Thymus (tissue), 11 donors: Measurements from ENCODE around the gene PPFIA2. TPM values are rescaled to one million over a fixed set of nuclear protein-coding genes. Genes with fewer than 3 reads are reported as not detected.

Source experiments
- DNase-seq, 9 donors: peaks; one replicate each; pipeline ENCODE4 v3.0.0-alpha.2; 2013; ENCODE audit warnings: low spot score in 9 of 9, low read depth in 6 of 9, missing footprints in 1 of 9
- H3K27ac ChIP-seq, 2 donors: one replicate each; pipeline ENCODE4 v1.5.1; 2013; ENCODE audit warnings: control low read depth in 1 of 2, low read depth in 1 of 2, low read length in 1 of 2, mild to moderate bottlenecking in 1 of 2, moderate library complexity in 1 of 2
- H3K27me3 ChIP-seq, 2 donors: one replicate each; pipeline ENCODE4 v1.5.1; 2013; ENCODE audit warnings: low read length in 1 of 2; ENCODE audit not compliant: control insufficient read depth in 2 of 2, insufficient read depth in 1 of 2
- H3K36me3 ChIP-seq, 2 donors: one replicate each; pipeline ENCODE4 v1.5.1; 2013; ENCODE audit warnings: low read length in 1 of 2, mild to moderate bottlenecking in 1 of 2, moderate library complexity in 1 of 2; ENCODE audit not compliant: control insufficient read depth in 2 of 2, insufficient read depth in 2 of 2
- H3K4me1 ChIP-seq, 2 donors: one replicate each; pipeline ENCODE4 v1.5.1; 2013; ENCODE audit warnings: low read length in 2 of 2; ENCODE audit not compliant: control insufficient read depth in 2 of 2, insufficient read depth in 2 of 2
- H3K4me3 ChIP-seq, 2 donors: one replicate each; pipeline ENCODE4 v1.5.1; 2013; ENCODE audit warnings: low read length in 2 of 2, control low read depth in 1 of 2, mild to moderate bottlenecking in 1 of 2
- H3K9me3 ChIP-seq, 2 donors: one replicate each; pipeline ENCODE4 v1.5.1; 2013; ENCODE audit warnings: low read length in 1 of 2, mild to moderate bottlenecking in 1 of 2; ENCODE audit not compliant: control insufficient read depth in 2 of 2, insufficient read depth in 1 of 2
- WGBS: extraction: QIAGEN DNeasy Blood & Tissue Kit; methylation state at CpG from one replicate; pipeline ENCODE4 v1.1.7; 2013; 5-methylcytosine and 5-hydroxymethylcytosine counted together
- polyA plus RNA-seq: library from polyadenylated mRNA; stranded (reverse); fragments of 200-250 nt; gene quantifications from one replicate; pipeline ENCODE4 v1.2.3, GENCODE V29; 2013
- total RNA-seq: library from RNA; stranded (reverse); fragments of 120-200 nt; gene quantifications from one replicate; pipeline ENCODE4 v1.2.4, GENCODE V29; 2013
- donor health status: healthy.

Gene PPFIA2
- total and polyA plus RNA-seq, 2 donors: 0.23 to 0.24 TPM

- DNase-seq: no peak
- no peak overlapping the region for H3K4me3 ChIP-seq
- H3K36me3 ChIP-seq: no peaks in the 10 kb centered on the region
- no peaks in the 10 kb centered on the region for H3K4me1 ChIP-seq
- H3K27ac ChIP-seq: no peak overlapping the region
- H3K9me3 ChIP-seq: no peaks in the 10 kb centered on the region
- 95% methylated on average over 5 of the region's 5 CpGs for WGBS
- no peaks in the 10 kb centered on the region for H3K27me3 ChIP-seq
These were observed 488.8 kb downstream of the PPFIA2 start for GRCh38 chr12:81270385-81270784.

DNA sequence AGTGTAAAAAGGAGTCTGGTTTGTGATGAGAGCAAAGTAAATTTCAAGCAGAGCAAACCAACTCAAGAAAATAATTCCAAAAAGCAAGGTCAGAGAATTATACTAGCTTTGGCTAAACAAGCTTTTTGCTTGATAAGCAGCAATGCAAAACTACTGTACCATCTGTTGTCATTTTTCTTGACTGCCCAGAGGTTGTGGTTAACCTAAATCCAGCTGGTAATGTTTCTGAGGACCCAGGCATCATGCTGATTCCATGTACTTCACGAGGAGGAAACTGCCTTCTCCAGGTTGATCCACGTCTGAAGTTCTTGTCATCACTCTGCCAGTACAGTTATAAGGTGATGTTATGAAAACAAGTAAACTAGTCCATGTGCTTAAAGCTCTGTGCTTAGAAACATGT is 496.1 kb downstream of the PPFIA2 start:
- DNase-seq: no peak
- Histone ChIP-seq H3K9me3 (no peaks in the 10 kb centered on the region), H3K4me3 (no peak overlapping the region), H3K27me3 (no peaks in the 10 kb centered on the region), H3K36me3 (no peaks in the 10 kb centered on the region), H3K4me1 (no peaks in the 10 kb centered on the region), H3K27ac (no peak overlapping the region)
- 70% methylated on average over 2 of the region's 2 CpGs for WGBS

- H3K9me3 ChIP-seq: no peaks in the 10 kb centered on the region
- H3K27me3 ChIP-seq: no peaks in the 10 kb centered on the region
- H3K4me3 ChIP-seq: no peak overlapping the region
- 81% methylated on average over 4 of the region's 4 CpGs for WGBS
- DNase-seq: no peak
- H3K4me1 ChIP-seq: no peaks in the 10 kb centered on the region
- no peaks in the 10 kb centered on the region for H3K36me3 ChIP-seq
- H3K27ac ChIP-seq: no peak overlapping the region
These were observed 497.5 kb downstream of the PPFIA2 start for GRCh38 chr12:81261508-81262207.

GRCh38 chr12:81259360-81259759 is 499.8 kb downstream of the PPFIA2 start:
- WGBS: 90% methylated on average over 4 of the region's 4 CpGs
- Histone ChIP-seq H3K9me3 (no peaks in the 10 kb centered on the region), H3K4me1 (no peaks in the 10 kb centered on the region), H3K27me3 (no peaks in the 10 kb centered on the region), H3K4me3 (no peak overlapping the region), H3K27ac (no peak overlapping the region), H3K36me3 (no peaks in the 10 kb centered on the region)
- DNase-seq: no peak

- H3K9me3 ChIP-seq: no peaks in the 10 kb centered on the region
- WGBS: 63% methylated on average over 4 of the region's 4 CpGs
- no peak for DNase-seq
- H3K27me3 ChIP-seq: no peaks in the 10 kb centered on the region
- no peaks in the 10 kb centered on the region for H3K36me3 ChIP-seq
- no peaks in the 10 kb centered on the region for H3K4me1 ChIP-seq
- no peak overlapping the region for H3K27ac ChIP-seq
- H3K4me3 ChIP-seq: no peak overlapping the region
These were observed 501.1 kb downstream of the PPFIA2 start for GRCh38 chr12:81257947-81258551.

DNA sequence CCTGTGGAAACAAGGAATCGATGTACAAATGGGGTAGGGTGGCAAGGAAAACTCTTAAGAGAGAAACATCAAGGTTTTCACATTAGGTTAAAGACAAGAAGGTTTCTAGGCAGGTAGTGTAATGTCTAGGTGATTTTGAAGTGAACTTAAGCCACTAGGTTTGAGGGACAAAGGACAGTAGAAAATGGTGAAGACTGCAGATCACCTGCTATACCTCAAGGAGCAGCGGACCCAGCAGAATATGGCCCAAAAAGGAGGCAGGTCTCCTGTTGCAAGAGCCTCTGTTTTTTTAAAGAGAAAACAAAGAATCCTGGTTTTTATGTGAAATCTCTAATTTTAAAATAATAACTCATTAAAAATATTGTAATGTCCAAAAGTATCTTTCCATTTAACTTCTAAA is 503.2 kb downstream of the PPFIA2 start:
- no peaks in the 10 kb centered on the region for H3K36me3 ChIP-seq
- WGBS: 89% methylated on average over 2 of the region's 2 CpGs
- H3K4me3 ChIP-seq: no peak overlapping the region
- H3K9me3 ChIP-seq: no peaks in the 10 kb centered on the region
- H3K27me3 ChIP-seq: no peaks in the 10 kb centered on the region
- H3K4me1 ChIP-seq: no peaks in the 10 kb centered on the region
- no peak overlapping the region for H3K27ac ChIP-seq
- no peak for DNase-seq

DNA sequence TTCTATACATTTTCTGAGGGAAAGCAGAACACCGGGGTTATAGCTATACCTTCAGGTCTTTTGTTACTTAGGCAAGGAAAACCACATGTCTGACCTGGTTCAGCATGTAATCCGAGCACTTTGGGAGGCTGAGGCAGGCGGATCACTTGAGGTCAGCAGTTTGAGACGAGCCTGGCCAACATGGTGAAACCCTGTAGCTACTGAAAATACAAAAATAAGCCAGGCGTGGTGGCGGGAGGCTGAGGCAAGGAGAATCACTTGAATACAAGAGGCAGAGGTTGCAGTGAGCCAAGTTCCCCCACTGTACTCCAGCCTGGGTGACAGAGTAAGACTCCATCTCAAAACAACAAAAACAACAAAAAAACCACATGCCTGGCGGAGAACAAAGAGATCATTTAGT is 503.7 kb downstream of the PPFIA2 start:
- no peak overlapping the region for H3K27ac ChIP-seq
- H3K27me3 ChIP-seq: no peaks in the 10 kb centered on the region
- H3K36me3 ChIP-seq: no peaks in the 10 kb centered on the region
- H3K4me3 ChIP-seq: no peak overlapping the region
- no peaks in the 10 kb centered on the region for H3K4me1 ChIP-seq
- no peak for DNase-seq
- no peaks in the 10 kb centered on the region for H3K9me3 ChIP-seq
- WGBS: 93% methylated on average over 7 of the region's 7 CpGs

DNA sequence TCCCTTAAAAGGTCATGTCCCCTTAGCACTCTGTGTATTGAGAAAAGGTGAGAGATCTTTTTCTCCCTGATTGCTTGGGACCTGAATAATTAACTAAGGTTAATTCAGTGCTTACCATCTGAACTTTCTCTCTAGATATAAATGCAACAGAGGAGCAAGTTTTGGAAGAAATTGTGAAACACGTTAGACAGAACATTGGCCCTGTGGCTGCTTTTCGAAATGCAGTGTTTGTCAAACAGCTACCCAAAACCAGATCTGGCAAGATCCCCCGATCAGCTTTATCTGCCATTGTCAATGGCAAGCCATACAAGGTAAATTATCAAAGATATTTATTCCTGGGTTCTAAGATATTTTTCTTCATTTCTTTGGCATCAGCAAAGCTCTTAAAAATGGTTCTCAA is 505.8 kb downstream of the PPFIA2 start:
- Histone ChIP-seq H3K27me3 (no peaks in the 10 kb centered on the region), H3K27ac (no peak overlapping the region), H3K36me3 (no peaks in the 10 kb centered on the region), H3K9me3 (no peaks in the 10 kb centered on the region), H3K4me3 (no peak overlapping the region), H3K4me1 (no peaks in the 10 kb centered on the region)
- WGBS: 92% methylated on average over 3 of the region's 3 CpGs
- DNase-seq: no peak

- Histone ChIP-seq H3K27me3 (no peaks in the 10 kb centered on the region), H3K36me3 (no peaks in the 10 kb centered on the region), H3K27ac (no peak overlapping the region), H3K4me3 (no peak overlapping the region), H3K9me3 (no peaks in the 10 kb centered on the region), H3K4me1 (no peaks in the 10 kb centered on the region)
- WGBS: 96% methylated on average over 3 of the region's 3 CpGs
- no peak for DNase-seq
These were observed 506.9 kb downstream of the PPFIA2 start for GRCh38 chr12:81252228-81252627.
